HG02852 (cell line): ENCODE data around the gene AKT3.

ENCODE experiments used
- ATAC-seq: cut with Tn5 transposase; IDR thresholded peaks from one replicate; pipeline ENCODE4 v1.9.1; 2021; ENCODE audit warnings: mild to moderate bottlenecking, moderate library complexity; ENCODE audit not compliant: unreplicated experiment

Gene AKT3

GRCh38 chr1:243438815-243439214 lies 411.2 kb downstream of the AKT3 start:
- no peak for ATAC-seq
